Tibial nerve (tissue), 4 donors: ENCODE data around the gene TUBB8. TPM values are rescaled to one million over a fixed set of nuclear protein-coding genes. Genes with fewer than 3 reads are reported as not detected.
"Not testable (repeated sequence)": the region's sequence is repeated elsewhere in the genome, so short reads cannot be mapped to it uniquely, and the experiment has no call there.

Source experiments
- DNase-seq, 2 donors: peaks; one replicate each; pipeline ENCODE4 v3.0.0-alpha.2; 2019; ENCODE audit warnings: low spot score in 2 of 2
- H3K27ac ChIP-seq, 4 donors: fragments of 200-600 bp; sonication (generic) in 3 of 4; one replicate each; pipeline ENCODE4 v1.5.1; 2017 to 2019; ENCODE audit warnings: mild to moderate bottlenecking in 1 of 4
- H3K27me3 ChIP-seq, 2 donors: fragments of 200-600 bp; sonication (generic) in 1 of 2; one replicate each; pipeline versions ENCODE4 v1.5.1 to v1.6.0; 2017 to 2019
- H3K36me3 ChIP-seq, 3 donors: fragments of 200-600 bp; sonication (generic); one replicate each; pipeline ENCODE4 v1.5.1; 2018 to 2019
- H3K4me1 ChIP-seq, 4 donors: fragments of 200-600 bp; sonication (generic) in 3 of 4; one replicate each; pipeline ENCODE4 v1.5.1; 2017 to 2019
- H3K4me3 ChIP-seq, 4 donors: fragments of 200-600 bp; sonication (generic) in 3 of 4; one replicate each; pipeline ENCODE4 v1.5.1; 2017 to 2019; ENCODE audit warnings: mild to moderate bottlenecking in 1 of 4, moderate library complexity in 1 of 4
- H3K9me3 ChIP-seq, 4 donors: fragments of 200-600 bp; sonication (generic) in 3 of 4; one replicate each; pipeline ENCODE4 v1.5.1; 2017 to 2019
- EP300 ChIP-seq, 2 donors: sonication (generic); formaldehyde crosslinking; IDR thresholded peaks; one replicate each; pipeline ENCODE4 v1.6.1; 2017; ENCODE audit warnings: antibody characterized with exemption in 2 of 2, mild to moderate bottlenecking in 1 of 2
- POLR2A ChIP-seq, 2 donors: fragments of 450-650 bp; IDR thresholded peaks; one replicate each; pipeline ENCODE4 v1.6.1; 2017; ENCODE audit warnings: antibody characterized with exemption in 2 of 2, mild to moderate bottlenecking in 2 of 2, moderate library complexity in 2 of 2
- WGBS, 2 donors: methylation state at CpG; one replicate each; pipeline ENCODE4 v1.1.5; 2018; 5-methylcytosine and 5-hydroxymethylcytosine counted together
- total RNA-seq, 4 donors: library from RNA; depleted of rRNA; stranded (reverse); fragments of >200 nt; gene quantifications; one replicate each; pipeline ENCODE4 v1.1.0, GENCODE V29; 2016
- TF ChIP-seq, protein P1 (sequence below), 5 experiments: fragments of 200-600 bp in 3 of 5; fragments of 450-650 bp in 2 of 5; sonication (generic) in 3 of 5; IDR thresholded peaks; one replicate each; pipeline ENCODE4 v1.5.1; 2016 to 2019; ENCODE audit warnings: antibody characterized with exemption in 5 of 5, mild to moderate bottlenecking in 3 of 5, moderate library complexity in 2 of 5

The TUBB8 gene
- total RNA-seq, 4 donors from 2014 or later = 0.42 TPM; not detected in 3

DNA sequence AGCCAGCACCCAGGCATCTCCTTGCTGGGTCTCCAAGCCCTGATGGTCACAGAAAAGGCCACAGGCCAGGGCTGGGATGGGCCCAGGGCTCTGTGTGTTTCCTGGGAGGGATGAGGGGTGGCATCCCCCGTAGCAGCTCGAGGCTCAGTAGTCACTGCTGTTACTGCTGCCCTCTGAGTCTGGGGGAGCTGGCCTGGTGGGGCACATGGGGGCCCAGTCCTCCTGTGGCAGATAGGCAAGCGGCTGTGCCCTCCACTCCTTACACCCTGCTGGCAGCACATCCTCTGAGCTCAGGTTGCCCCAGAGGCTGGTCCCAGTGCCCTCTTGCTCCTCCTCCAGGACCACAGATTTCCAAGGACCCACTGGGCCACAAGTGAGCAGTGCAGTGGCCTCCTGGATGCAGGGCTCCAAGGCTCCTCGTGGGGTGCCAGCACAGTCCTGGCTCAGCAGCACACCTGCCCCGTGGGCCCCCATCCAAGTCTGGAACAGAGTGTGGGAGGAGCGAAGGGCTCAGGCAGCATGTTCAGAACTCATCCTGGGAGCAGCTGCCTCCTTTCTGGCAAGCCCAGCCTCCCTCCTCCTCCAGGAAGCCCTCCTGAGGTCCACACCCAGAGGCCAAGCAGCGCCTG, 31.5 kb upstream of the TUBB8 start:
- TF ChIP-seq, protein P1, sequence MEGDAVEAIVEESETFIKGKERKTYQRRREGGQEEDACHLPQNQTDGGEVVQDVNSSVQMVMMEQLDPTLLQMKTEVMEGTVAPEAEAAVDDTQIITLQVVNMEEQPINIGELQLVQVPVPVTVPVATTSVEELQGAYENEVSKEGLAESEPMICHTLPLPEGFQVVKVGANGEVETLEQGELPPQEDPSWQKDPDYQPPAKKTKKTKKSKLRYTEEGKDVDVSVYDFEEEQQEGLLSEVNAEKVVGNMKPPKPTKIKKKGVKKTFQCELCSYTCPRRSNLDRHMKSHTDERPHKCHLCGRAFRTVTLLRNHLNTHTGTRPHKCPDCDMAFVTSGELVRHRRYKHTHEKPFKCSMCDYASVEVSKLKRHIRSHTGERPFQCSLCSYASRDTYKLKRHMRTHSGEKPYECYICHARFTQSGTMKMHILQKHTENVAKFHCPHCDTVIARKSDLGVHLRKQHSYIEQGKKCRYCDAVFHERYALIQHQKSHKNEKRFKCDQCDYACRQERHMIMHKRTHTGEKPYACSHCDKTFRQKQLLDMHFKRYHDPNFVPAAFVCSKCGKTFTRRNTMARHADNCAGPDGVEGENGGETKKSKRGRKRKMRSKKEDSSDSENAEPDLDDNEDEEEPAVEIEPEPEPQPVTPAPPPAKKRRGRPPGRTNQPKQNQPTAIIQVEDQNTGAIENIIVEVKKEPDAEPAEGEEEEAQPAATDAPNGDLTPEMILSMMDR (IDR thresholded peaks at IDR 0.05) = no peak
- TF ChIP-seq POLR2A (IDR thresholded peaks at IDR 0.05) (no peak), EP300 (IDR thresholded peaks at IDR 0.05) (no peak)
- WGBS, 2 donors = 84 to 89% methylated on average over 1 to 6 of the region's 7 CpGs
- no peak for DNase-seq
- Histone ChIP-seq H3K4me1 (no peaks in the 10 kb centered on the region), H3K36me3 (no peaks in the 10 kb centered on the region), H3K27me3 (peaks cover 0 to 24% of the 10 kb centered on the region in 2 donors), H3K4me3 (no peak overlapping the region), H3K27ac (no peak overlapping the region), H3K9me3 (no peaks in the 10 kb centered on the region)

DNA sequence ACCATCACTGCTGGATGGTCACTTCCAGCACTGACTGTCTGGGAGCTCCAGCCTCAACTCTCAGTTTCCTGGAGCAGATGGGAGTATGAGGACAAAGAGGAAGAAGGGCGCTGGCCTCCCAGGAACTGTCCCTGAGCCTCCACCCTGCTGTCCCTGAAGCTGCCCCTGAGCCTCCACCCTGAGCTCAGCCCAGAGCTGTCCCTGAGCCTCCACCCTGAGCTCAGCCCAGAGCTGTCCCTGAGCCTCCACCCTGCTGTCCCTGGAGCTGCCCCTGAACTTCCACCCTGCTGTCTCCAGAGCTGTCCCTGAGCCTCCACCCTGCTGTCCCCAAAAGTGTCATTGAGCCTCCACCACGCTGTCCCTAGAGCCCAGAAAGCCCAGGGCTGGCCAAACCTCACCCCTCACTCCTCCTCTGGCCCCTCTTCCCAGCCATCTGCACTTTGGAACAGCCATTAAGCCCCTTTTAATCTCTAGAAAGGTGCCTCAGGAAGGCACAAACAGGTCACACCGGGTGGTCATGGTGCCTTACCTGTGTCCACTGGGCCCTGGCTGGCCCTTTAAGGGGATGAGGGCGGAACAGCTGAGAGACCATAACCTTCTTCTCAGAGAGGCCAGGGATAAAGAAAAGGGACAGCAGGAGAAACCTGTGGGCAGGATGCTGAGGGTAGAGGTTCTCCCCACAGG, 30.6 kb upstream of the TUBB8 start:
- H3K4me1 ChIP-seq = no peaks in the 10 kb centered on the region
- peaks cover 0 to 24% of the 10 kb centered on the region in 2 donors for H3K27me3 ChIP-seq
- no peaks in the 10 kb centered on the region for H3K9me3 ChIP-seq
- 76 to 89% methylated on average over 4 of the region's 4 CpGs for WGBS, 2 donors
- no peaks in the 10 kb centered on the region for H3K36me3 ChIP-seq
- no peak overlapping the region for H3K4me3 ChIP-seq
- TF ChIP-seq, protein P1 (IDR thresholded peaks at IDR 0.05) = no peak
- TF ChIP-seq POLR2A (IDR thresholded peaks at IDR 0.05) (no peak), EP300 (IDR thresholded peaks at IDR 0.05) (no peak)
- DNase-seq = no peak
- H3K27ac ChIP-seq = no peak overlapping the region

DNA sequence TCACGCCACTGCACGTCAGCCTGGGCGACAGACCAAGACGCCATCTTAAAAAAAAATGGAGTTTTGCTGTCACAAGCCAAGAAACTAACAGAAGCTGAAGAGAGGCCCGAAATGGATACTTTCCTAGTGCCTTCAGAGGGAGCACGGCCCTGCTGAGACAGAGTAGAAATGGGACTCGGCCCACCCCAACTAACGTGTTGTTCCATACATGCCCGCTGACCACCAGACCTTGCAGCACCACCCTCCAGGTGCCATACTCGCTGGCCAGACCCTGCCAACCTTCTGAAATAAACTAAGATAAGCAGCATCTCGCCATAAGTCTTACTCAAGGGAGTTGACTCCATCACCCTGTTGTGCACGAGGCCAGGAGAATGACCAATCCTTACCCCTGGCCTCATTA, 29.5 kb upstream of the TUBB8 start:
- Histone ChIP-seq H3K4me3 (no peak overlapping the region), H3K36me3 (no peaks in the 10 kb centered on the region), H3K27me3 (peaks cover 0 to 24% of the 10 kb centered on the region in 2 donors), H3K9me3 (no peaks in the 10 kb centered on the region), H3K27ac (no peak overlapping the region), H3K4me1 (peaks cover 0 to 6% (median 0%) of the 10 kb centered on the region in 4 donors)
- TF ChIP-seq POLR2A (IDR thresholded peaks at IDR 0.05) = no peak
- no peak for TF ChIP-seq EP300 (IDR thresholded peaks at IDR 0.05)
- TF ChIP-seq, protein P1 (IDR thresholded peaks at IDR 0.05) = no peak
- no peak for DNase-seq
- WGBS, 2 donors = 86 to 93% methylated on average over 12 of the region's 12 CpGs

DNA sequence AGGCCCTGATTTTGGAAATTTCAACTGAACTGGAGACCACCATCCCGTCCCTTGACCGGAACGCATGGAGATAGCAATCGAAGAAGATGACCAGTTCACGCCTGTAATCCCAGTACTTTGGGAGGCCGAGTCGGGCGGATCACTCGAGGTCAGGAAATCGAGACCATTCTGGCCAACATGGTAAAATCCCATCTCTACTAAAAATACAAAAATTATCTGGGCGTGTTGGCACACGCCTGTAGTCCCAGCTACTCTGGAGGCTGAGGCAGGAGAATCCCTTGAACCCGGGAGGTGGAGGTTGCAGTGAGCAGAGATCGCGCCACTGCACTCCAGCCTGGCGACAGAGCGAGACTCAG, 25.1 kb upstream of the TUBB8 start:
- WGBS, 2 donors = 36 to 47% methylated on average over 14 to 17 of the region's 17 CpGs
- DNase-seq, H3K27ac ChIP-seq, H3K36me3 ChIP-seq, H3K4me1 ChIP-seq, H3K9me3 ChIP-seq, H3K27me3 ChIP-seq: not testable (repeated sequence)
- peak overlapping the region in 2 of 4 donors; percentile 58 to 60 for H3K4me3 ChIP-seq

DNA sequence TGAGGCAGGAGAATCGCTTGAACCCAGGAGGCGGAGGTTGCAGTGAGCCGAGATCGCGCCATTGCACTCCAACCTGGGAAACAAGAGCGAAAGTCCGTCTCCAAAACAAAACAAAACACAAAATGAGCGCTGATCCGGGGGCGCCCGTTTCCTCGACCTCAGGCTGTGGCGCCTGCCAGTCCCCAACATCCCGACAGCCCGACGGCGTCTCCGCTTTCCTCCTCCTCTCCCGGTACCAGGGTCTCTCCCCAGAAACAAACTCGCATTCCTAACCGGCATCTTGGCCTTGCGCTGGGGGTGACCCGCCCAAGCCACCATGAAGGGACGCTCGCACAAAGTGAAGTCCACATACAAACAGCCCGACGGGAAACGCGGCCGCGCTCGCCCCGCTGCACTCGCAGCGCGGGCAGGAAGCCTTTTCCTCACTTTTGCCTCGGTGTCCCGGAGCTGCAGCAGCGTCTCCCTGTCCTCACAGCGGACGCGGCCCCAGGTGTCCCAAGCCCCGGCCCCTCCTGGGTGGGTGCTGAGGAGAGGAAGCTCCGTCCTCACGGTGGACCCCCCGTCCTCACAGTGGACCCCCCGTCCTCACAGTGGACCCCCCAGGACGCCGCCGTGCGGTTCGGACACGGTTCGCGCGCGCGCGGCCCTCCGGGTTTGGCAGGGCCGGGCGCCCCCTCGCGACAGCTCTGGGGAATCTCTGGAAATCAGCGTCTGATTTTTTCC, 24.6 kb upstream of the TUBB8 start:
- not testable (repeated sequence) for H3K27ac ChIP-seq
- DNase-seq = peak in 1 of 2 donors; percentile 36

DNA sequence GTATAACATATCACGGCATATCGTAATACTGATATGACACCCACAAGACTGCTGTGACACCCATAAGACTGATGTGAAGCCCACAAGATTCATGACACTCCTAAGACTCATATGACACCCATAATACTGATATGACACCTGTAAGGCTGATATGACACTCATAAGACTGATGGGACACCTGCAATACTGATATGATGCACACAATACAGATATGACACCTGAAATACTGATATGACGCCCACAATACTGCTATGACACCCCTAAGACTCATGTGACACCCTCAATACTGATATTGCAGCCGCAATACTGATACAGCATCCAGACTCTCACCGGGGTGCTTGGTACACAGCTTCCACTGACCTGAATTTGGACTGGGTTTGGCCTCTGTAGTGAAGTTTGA, 19.1 kb upstream of the TUBB8 start:
- not testable (repeated sequence) for H3K4me3 ChIP-seq, DNase-seq, H3K27me3 ChIP-seq, H3K9me3 ChIP-seq, H3K27ac ChIP-seq, H3K36me3 ChIP-seq, H3K4me1 ChIP-seq
- WGBS, 2 donors = 70 to 81% methylated on average over 5 of the region's 5 CpGs

More for the DNA sequence above, 24.6 kb upstream of the TUBB8 start:
- 7 to 22% methylated on average over 28 to 43 of the region's 65 CpGs for whole genome bisulfite sequencing, 2 donors
- not testable (repeated sequence) for H3K27me3 ChIP-seq, H3K9me3 ChIP-seq, H3K36me3 ChIP-seq, H3K4me1 ChIP-seq
- TF ChIP-seq, protein P1 (IDR thresholded peaks at IDR 0.05) = peak; percentile 45 to 86 (median 67)
- peak overlapping the region; percentile 23 to 60 (median 44) for H3K4me3 ChIP-seq

DNA sequence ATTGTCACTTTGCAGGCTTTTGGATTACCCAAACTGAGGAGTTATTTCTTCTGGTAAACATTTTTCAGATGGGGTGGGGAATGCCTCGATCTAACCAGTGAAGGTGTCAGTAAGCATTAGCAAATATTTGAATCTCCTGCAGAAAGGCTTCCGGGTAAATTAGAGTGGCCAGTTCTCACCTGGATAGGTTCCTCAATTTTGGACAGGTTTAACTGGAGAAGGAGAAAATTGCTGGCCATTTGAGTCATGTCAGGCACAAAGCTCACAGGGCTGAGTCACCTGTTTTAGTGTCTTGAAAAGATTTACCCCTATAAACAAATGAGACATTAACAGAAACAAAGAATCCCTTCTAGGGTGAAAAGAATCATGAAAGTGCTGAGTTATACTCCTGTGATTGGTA, 830 bp upstream of the TUBB8 start:
- H3K4me1 ChIP-seq, DNase-seq, H3K27ac ChIP-seq, H3K27me3 ChIP-seq, H3K9me3 ChIP-seq, H3K4me3 ChIP-seq, H3K36me3 ChIP-seq: not testable (repeated sequence)
- WGBS, 2 donors = 86 to 89% methylated on average over 2 of the region's 2 CpGs

DNA sequence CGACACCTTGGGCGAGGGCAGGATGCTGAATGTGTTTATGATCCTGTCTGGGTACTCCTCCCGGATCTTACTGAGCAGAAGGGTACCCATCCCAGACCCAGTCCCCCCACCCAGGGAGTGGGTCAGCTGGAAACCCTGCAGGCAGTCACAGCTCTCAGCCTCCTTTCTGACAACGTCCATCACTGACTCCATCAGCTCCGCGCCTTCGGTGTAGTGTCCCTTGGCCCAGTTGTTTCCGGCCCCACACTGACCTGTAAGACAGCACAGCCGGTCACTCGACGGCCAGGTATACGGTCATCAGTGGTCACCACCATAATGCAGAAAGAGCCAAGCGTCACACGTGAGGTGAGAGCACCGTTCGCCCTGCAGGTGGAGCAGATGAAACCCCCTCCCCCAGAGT, 1.2 kb downstream of the TUBB8 start:
- H3K27me3 ChIP-seq, H3K27ac ChIP-seq, H3K9me3 ChIP-seq, DNase-seq, H3K4me3 ChIP-seq, H3K36me3 ChIP-seq, H3K4me1 ChIP-seq: not testable (repeated sequence)
- 83 to 85% methylated on average over 13 to 16 of the region's 16 CpGs for WGBS, 2 donors

DNA sequence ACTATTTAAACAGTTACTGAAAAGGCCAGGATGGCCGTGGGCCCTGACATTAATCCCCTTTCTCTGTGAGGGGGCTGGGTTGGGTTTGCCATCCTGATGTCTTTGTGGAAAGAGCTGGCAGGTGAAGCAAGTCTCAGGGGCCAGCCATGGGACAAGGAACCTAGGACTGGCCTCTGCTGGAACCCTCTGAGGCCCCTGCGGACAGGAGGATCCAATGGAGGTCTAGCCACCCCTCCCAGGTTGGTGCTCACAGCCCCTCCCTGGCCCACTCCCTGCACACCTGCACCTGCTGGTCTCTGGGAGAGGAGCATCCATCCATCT, 35.8 kb downstream of the TUBB8 start:
- H3K27me3 ChIP-seq, H3K36me3 ChIP-seq, DNase-seq, H3K4me3 ChIP-seq, H3K27ac ChIP-seq, H3K9me3 ChIP-seq, H3K4me1 ChIP-seq: not testable (repeated sequence)
- WGBS, 2 donors = 75% methylated on average over 1 of the region's 2 CpGs; no CpG with 5 or more reads in 1 of the 2 donors
